Activated T-cell treated with anti-CD3 and anti-CD28 coated beads, Interleukin-2, amount 50 U/mL, for 72 hours (primary cell): ENCODE measurements around the gene FHIP1B. TPM values are rescaled to one million over a fixed set of nuclear protein-coding genes. Genes with fewer than 3 reads are reported as not detected.
"Not testable (repeated sequence)": the region's sequence is repeated elsewhere in the genome, so short reads cannot be mapped to it uniquely, and the experiment has no call there.

Experiments used
- ATAC-seq, 2 donors: fragments of 150-1000 bp; cut with Tn5 transposase; replicated peaks in 1 of 2; 2 replicates each; pipeline ENCODE4 v1.10.0; 2021; ENCODE audit warnings: moderate library complexity in 2 of 2, mild to moderate bottlenecking in 1 of 2
- DNase-seq, 2 donors: peaks; one replicate each; pipeline ENCODE4 v3.0.0; 2021 to 2022; ENCODE audit warnings: mixed read lengths in 1 of 2
- H3K27ac Mint-ChIP-seq: one replicate; pipeline ENCODE4 v1.8.0; 2022; ENCODE audit warnings: mild to moderate bottlenecking, moderate library complexity, mixed read lengths
- H3K27me3 Mint-ChIP-seq: one replicate; pipeline ENCODE4 v1.8.0; 2022; ENCODE audit warnings: low read depth, mixed read lengths
- H3K36me3 Mint-ChIP-seq, 2 donors: one replicate each; pipeline ENCODE4 v1.8.0; 2022; ENCODE audit warnings: mixed read lengths in 2 of 2, mild to moderate bottlenecking in 1 of 2; ENCODE audit not compliant: insufficient read depth in 2 of 2
- H3K4me1 Mint-ChIP-seq: one replicate; pipeline ENCODE4 v1.8.0; 2022; ENCODE audit warnings: low read depth, mixed read lengths
- H3K4me3 Mint-ChIP-seq, 2 donors: one replicate each; pipeline ENCODE4 v1.8.0; 2022; ENCODE audit warnings: mild to moderate bottlenecking in 2 of 2, mixed read lengths in 2 of 2, moderate library complexity in 2 of 2
- H3K9me3 Mint-ChIP-seq, 2 donors: one replicate each; pipeline ENCODE4 v1.8.0; 2022; ENCODE audit warnings: mixed read lengths in 2 of 2
- total RNA-seq, 2 donors: library from RNA; stranded (reverse); gene quantifications; one replicate each; pipeline ENCODE4 v1.2.3, GENCODE V29; 2022

FHIP1B gene
- 10 to 100 TPM; 22.8 to 26.8 TPM for total RNA-seq

GRCh38 chr11:6234387-6235107 is at the start of gene FHIP1B:
Gene FHIP1B, minus strand, starts transcription at chr11:6234636. Its CDS starts 10,120 bp downstream, at chr11:6224516.
- H3K4me3 Mint-ChIP-seq = peak within 1 kb of the TSS; percentile 89 to 98
- DNase-seq (peak; percentile 99 to 100), ATAC-seq (peak; percentile 92)
- H3K9me3 Mint-ChIP-seq = no peaks in the 10 kb centered on the region
- peak within 1 kb of the TSS; percentile 84 for H3K27ac Mint-ChIP-seq
- no peaks in the 10 kb centered on the region for H3K27me3 Mint-ChIP-seq
- peaks cover 45% of the 10 kb centered on the region for H3K4me1 Mint-ChIP-seq
- peaks cover 0 to 1% of the 10 kb centered on the region in 2 donors for H3K36me3 Mint-ChIP-seq

- peaks cover 54% of the 10 kb centered on the region for H3K27me3 Mint-ChIP-seq
These were observed 49.1 kb upstream of the FHIP1B start for GRCh38 chr11:6283453-6284023.

GRCh38 chr11:6280809-6281208 is 46.4 kb upstream of the FHIP1B start:
- H3K4me1 Mint-ChIP-seq, DNase-seq, ATAC-seq, H3K9me3 Mint-ChIP-seq, H3K36me3 Mint-ChIP-seq, H3K27ac Mint-ChIP-seq, H3K4me3 Mint-ChIP-seq: not testable (repeated sequence)
- peaks cover 60% of the 10 kb centered on the region for H3K27me3 Mint-ChIP-seq

More at GRCh38 chr11:6283453-6284023, 49.1 kb upstream of the FHIP1B start:
- ATAC-seq (no peak), DNase-seq (no peak)
- Mint-ChIP-seq H3K4me3 (no peak overlapping the region), H3K9me3 (no peaks in the 10 kb centered on the region), H3K4me1 (no peaks in the 10 kb centered on the region), H3K27ac (no peak overlapping the region), H3K36me3 (no peaks in the 10 kb centered on the region)

- no peak overlapping the region for H3K4me3 Mint-ChIP-seq
- H3K4me1 Mint-ChIP-seq = no peaks in the 10 kb centered on the region
- peaks cover 60% of the 10 kb centered on the region for H3K27me3 Mint-ChIP-seq
These were observed 38.8 kb upstream of the FHIP1B start for GRCh38 chr11:6273188-6273587.

GRCh38 chr11:6271598-6271997 is 37.2 kb upstream of the FHIP1B start:
- ATAC-seq = no peak
- DNase-seq = no peak
- Mint-ChIP-seq H3K27ac (no peak overlapping the region), H3K36me3 (no peaks in the 10 kb centered on the region), H3K9me3 (no peaks in the 10 kb centered on the region), H3K4me3 (no peak overlapping the region), H3K27me3 (peaks cover 50% of the 10 kb centered on the region), H3K4me1 (no peaks in the 10 kb centered on the region)

More at GRCh38 chr11:6273188-6273587, 38.8 kb upstream of the FHIP1B start:
- no peak overlapping the region for H3K27ac Mint-ChIP-seq
- ATAC-seq (no peak), DNase-seq (no peak)
- no peaks in the 10 kb centered on the region for H3K9me3 Mint-ChIP-seq
- H3K36me3 Mint-ChIP-seq = no peaks in the 10 kb centered on the region

GRCh38 chr11:6270584-6271246 is 36.3 kb upstream of the FHIP1B start:
- peaks cover 48% of the 10 kb centered on the region for H3K27me3 Mint-ChIP-seq

GRCh38 chr11:6269994-6270393 is 35.6 kb upstream of the FHIP1B start:
- Mint-ChIP-seq H3K9me3 (no peaks in the 10 kb centered on the region), H3K4me1 (no peaks in the 10 kb centered on the region), H3K27me3 (peaks cover 48% of the 10 kb centered on the region), H3K27ac (no peak overlapping the region), H3K36me3 (no peaks in the 10 kb centered on the region), H3K4me3 (no peak overlapping the region)
- ATAC-seq (no peak), DNase-seq (no peak)

More at GRCh38 chr11:6270584-6271246, 36.3 kb upstream of the FHIP1B start:
- no peaks in the 10 kb centered on the region for H3K36me3 Mint-ChIP-seq
- DNase-seq = no peak
- ATAC-seq = no peak
- H3K4me1 Mint-ChIP-seq = no peaks in the 10 kb centered on the region
- H3K27ac Mint-ChIP-seq = no peak overlapping the region
- H3K4me3 Mint-ChIP-seq = no peak overlapping the region
- H3K9me3 Mint-ChIP-seq = no peaks in the 10 kb centered on the region

GRCh38 chr11:6268820-6269219 is 34.4 kb upstream of the FHIP1B start:
- H3K27me3 Mint-ChIP-seq = peaks cover 36% of the 10 kb centered on the region
- H3K9me3 Mint-ChIP-seq = no peaks in the 10 kb centered on the region
- H3K4me3 Mint-ChIP-seq = no peak overlapping the region
- no peak overlapping the region for H3K27ac Mint-ChIP-seq
- no peaks in the 10 kb centered on the region for H3K36me3 Mint-ChIP-seq
- H3K4me1 Mint-ChIP-seq = no peaks in the 10 kb centered on the region
- ATAC-seq (no peak), DNase-seq (no peak)

- Mint-ChIP-seq H3K27me3 (peaks cover 22% of the 10 kb centered on the region), H3K9me3 (no peaks in the 10 kb centered on the region), H3K4me3 (no peak overlapping the region), H3K4me1 (no peaks in the 10 kb centered on the region), H3K36me3 (no peaks in the 10 kb centered on the region), H3K27ac (no peak overlapping the region)
- DNase-seq (no peak), ATAC-seq (no peak)
These were observed 29.2 kb upstream of the FHIP1B start for GRCh38 chr11:6263662-6264061.

- Mint-ChIP-seq H3K9me3 (no peaks in the 10 kb centered on the region), H3K27ac (no peak overlapping the region), H3K36me3 (no peaks in the 10 kb centered on the region), H3K4me1 (no peaks in the 10 kb centered on the region), H3K27me3 (peaks cover 19% of the 10 kb centered on the region), H3K4me3 (no peak overlapping the region)
- DNase-seq (no peak), ATAC-seq (no peak)
These were observed 25.8 kb upstream of the FHIP1B start for GRCh38 chr11:6260207-6260726.

- ATAC-seq = peak in 1 of 2 donors; percentile 22
- Mint-ChIP-seq H3K9me3 (no peaks in the 10 kb centered on the region), H3K27ac (no peak overlapping the region), H3K4me3 (peak overlapping the region; percentile 17 to 74), H3K36me3 (no peaks in the 10 kb centered on the region), H3K27me3 (peaks cover 15% of the 10 kb centered on the region), H3K4me1 (no peaks in the 10 kb centered on the region)
- DNase-seq = no peak
These were observed 24.2 kb upstream of the FHIP1B start for GRCh38 chr11:6258571-6259081.

GRCh38 chr11:6258141-6258540 is 23.7 kb upstream of the FHIP1B start:
- peaks cover 15% of the 10 kb centered on the region for H3K27me3 Mint-ChIP-seq
- peak overlapping the region in 1 of 2 donors; percentile 17 for H3K4me3 Mint-ChIP-seq
- no peak for ATAC-seq
- H3K9me3 Mint-ChIP-seq = no peaks in the 10 kb centered on the region
- H3K27ac Mint-ChIP-seq = no peak overlapping the region
- H3K4me1 Mint-ChIP-seq = no peaks in the 10 kb centered on the region
- no peak for DNase-seq
- H3K36me3 Mint-ChIP-seq = no peaks in the 10 kb centered on the region

- DNase-seq (no peak), ATAC-seq (peak; percentile 80 to 89)
- no peaks in the 10 kb centered on the region for H3K4me1 Mint-ChIP-seq
- no peak overlapping the region for H3K27ac Mint-ChIP-seq
- H3K9me3 Mint-ChIP-seq = no peaks in the 10 kb centered on the region
- H3K4me3 Mint-ChIP-seq = no peak overlapping the region
- peaks cover 11% of the 10 kb centered on the region for H3K27me3 Mint-ChIP-seq
- no peaks in the 10 kb centered on the region for H3K36me3 Mint-ChIP-seq
These were observed 18.8 kb upstream of the FHIP1B start for GRCh38 chr11:6253197-6253596.
